Activated CD8-positive, alpha-beta T cell treated with anti-CD3 and anti-CD28 coated beads for 36 hours (primary cell): ENCODE measurements around the gene KAZN. TPM values are rescaled to one million over a fixed set of nuclear protein-coding genes. Genes with fewer than 3 reads are reported as not detected.
A peak's percentile ranks its signal among the peaks of the same experiment; 100 is the strongest.

Experiments used
- ATAC-seq: fragments of 200-7000 bp; cut with Tn5 transposase; one replicate; pipeline ENCODE4 v1.10.0; 2021; ENCODE audit warnings: mild to moderate bottlenecking, moderate library complexity
- CTCF ChIA-PET: fragments of 350-600 bp; sonication (Branson Sonifier 250); formaldehyde crosslinking; loops from one replicate; lab custom pipeline; 2021; ENCODE audit warnings: antibody characterized with exemption; lab: Charles Lee
- POLR2A ChIA-PET: fragments of 350-600 bp; sonication (Branson Sonifier 250); formaldehyde crosslinking; loops from one replicate; lab custom pipeline; 2021; ENCODE audit warnings: antibody characterized with exemption; lab: Charles Lee
- DNase-seq: peaks from one replicate; pipeline ENCODE4 v3.0.0-alpha.2; 2020
- H3K27ac Mint-ChIP-seq: one replicate; pipeline ENCODE4 v1.8.0; 2021; ENCODE audit warnings: mild to moderate bottlenecking, mixed read lengths
- H3K27me3 Mint-ChIP-seq: one replicate; pipeline ENCODE4 v1.8.0; 2021; ENCODE audit warnings: mixed read lengths
- H3K36me3 Mint-ChIP-seq: one replicate; pipeline ENCODE4 v1.8.0; 2021; ENCODE audit warnings: low read depth, mixed read lengths
- H3K4me1 Mint-ChIP-seq: one replicate; pipeline ENCODE4 v1.8.0; 2021; ENCODE audit warnings: low read depth, mixed read lengths
- H3K4me3 Mint-ChIP-seq: one replicate; pipeline ENCODE4 v1.8.0; 2021; ENCODE audit warnings: mild to moderate bottlenecking, moderate library complexity, mixed read lengths
- H3K9me3 Mint-ChIP-seq: one replicate; pipeline ENCODE4 v1.8.0; 2021; ENCODE audit warnings: mixed read lengths
- CTCF ChIP-seq: fragments of 200-600 bp; IDR thresholded peaks from one replicate; pipeline ENCODE4 v1.8.0; 2022; ENCODE audit warnings: antibody characterized with exemption, mild to moderate bottlenecking
- intact Hi-C: fragments of 100-400 bp; cut with micrococcal nuclease; formaldehyde crosslinking; loops from one replicate; pipeline ENCODE4 v1.10.0; 2022
- total RNA-seq, 2 experiments: library from RNA; stranded (reverse); gene quantifications; one replicate each; pipeline ENCODE4 v1.2.3, GENCODE V29; 2021

The KAZN gene
- total RNA-seq, 2 experiments from 2014 or later, result 1.7 to 1.9 TPM

GRCh38 chr1:14568716-14569355 is 29.6 kb upstream of the KAZN start:
- H3K36me3 Mint-ChIP-seq, result no peaks in the 10 kb centered on the region
- no peak overlapping the region for H3K4me3 Mint-ChIP-seq
- DNase-seq (no peak), ATAC-seq (no peak)
- ChIA-PET CTCF (no interaction called here), POLR2A (no interaction called here)
- H3K27ac Mint-ChIP-seq, result no peak overlapping the region
- no peak for TF ChIP-seq CTCF
- peaks cover 4% of the 10 kb centered on the region for H3K9me3 Mint-ChIP-seq
- H3K27me3 Mint-ChIP-seq, result peaks cover 11% of the 10 kb centered on the region
- intact Hi-C loops, result no loop called here
- H3K4me1 Mint-ChIP-seq, result no peaks in the 10 kb centered on the region

DNA sequence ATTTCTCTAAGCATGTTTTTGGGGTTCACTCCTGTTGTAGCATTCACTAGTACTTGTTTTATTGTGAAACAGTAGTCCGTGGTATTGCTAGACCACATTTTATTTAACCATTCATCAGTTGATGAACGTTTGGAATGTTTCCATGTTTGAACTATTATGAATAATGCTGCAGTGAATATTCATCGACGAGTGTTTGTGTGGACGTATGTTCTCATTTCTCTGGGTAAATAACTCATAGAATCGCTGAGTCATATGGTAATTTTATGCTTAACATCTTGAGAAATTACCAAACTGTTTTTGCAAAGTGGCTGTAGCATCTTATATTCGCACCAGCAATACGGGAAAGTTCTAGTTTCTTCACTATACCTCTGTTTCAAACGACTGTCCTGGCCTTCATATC is 28.0 kb upstream of the KAZN start:
- ATAC-seq, result no peak
- H3K4me1 Mint-ChIP-seq, result no peaks in the 10 kb centered on the region
- H3K27me3 Mint-ChIP-seq, result peaks cover 11% of the 10 kb centered on the region
- H3K36me3 Mint-ChIP-seq, result no peaks in the 10 kb centered on the region
- DNase-seq, result no peak
- H3K4me3 Mint-ChIP-seq, result no peak overlapping the region
- POLR2A ChIA-PET, result no interaction called here
- intact Hi-C loops, result no loop called here
- CTCF ChIA-PET, result no interaction called here
- peaks cover 4% of the 10 kb centered on the region for H3K9me3 Mint-ChIP-seq
- no peak for TF ChIP-seq CTCF
- no peak overlapping the region for H3K27ac Mint-ChIP-seq

DNA sequence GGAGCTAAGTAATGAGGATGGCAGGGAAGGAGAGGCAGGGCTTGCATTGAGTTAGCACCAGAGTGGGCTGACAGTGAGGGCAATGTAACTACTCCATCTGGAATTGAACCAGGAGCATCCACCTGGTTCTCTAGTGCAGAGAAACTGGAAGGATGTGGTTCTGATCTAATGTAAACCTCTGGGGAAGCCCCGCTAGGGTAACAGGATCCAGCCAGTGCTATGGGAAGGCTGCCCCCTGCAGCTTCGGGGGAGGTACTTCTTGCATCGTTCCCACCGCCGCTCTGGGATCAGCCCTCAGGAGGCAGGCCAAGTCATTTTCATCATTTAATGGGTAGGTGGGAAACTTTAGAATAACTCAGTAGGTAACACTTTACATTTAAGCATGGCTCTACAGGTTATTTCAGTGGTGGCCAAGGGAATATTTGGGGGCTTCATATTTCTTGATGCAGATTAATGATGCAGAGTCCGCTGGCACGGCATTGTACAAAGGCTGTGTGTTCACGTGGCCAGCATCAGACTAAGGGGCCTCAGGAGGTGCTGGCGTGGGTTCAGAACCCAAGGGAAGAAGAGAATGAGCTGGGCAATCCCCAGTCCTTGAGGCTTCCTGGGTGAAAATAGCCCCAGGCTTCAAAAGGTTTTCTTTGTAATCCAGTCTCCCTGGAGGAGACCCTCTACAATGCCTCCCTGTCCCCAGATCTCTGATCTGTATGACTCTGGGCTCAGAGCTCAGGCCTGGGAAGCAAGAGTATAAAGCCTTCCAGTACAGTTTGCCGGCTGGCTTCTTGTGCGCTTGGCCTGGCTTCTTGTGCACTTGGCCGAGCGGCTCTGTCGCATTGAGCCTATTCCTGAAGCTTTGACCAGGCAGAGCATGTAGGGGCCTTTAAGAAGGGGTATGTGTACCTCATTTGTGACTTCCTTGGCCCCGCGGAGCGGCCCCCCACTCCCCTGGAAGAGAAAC is 26.4 kb upstream of the KAZN start:
- Mint-ChIP-seq H3K27me3 (peaks cover 11% of the 10 kb centered on the region), H3K4me1 (no peaks in the 10 kb centered on the region), H3K4me3 (no peak overlapping the region), H3K9me3 (peaks cover 4% of the 10 kb centered on the region), H3K36me3 (no peaks in the 10 kb centered on the region), H3K27ac (no peak overlapping the region)
- POLR2A ChIA-PET, result no interaction called here
- peak; percentile 37 for TF ChIP-seq CTCF
- DNase-seq (peak; percentile 20), ATAC-seq (no peak)
- CTCF ChIA-PET, result no interaction called here
- intact Hi-C loops, result no loop called here

GRCh38 chr1:14572861-14573260 is 25.6 kb upstream of the KAZN start:
- no peaks in the 10 kb centered on the region for H3K4me1 Mint-ChIP-seq
- no peak overlapping the region for H3K4me3 Mint-ChIP-seq
- DNase-seq (no peak), ATAC-seq (no peak)
- POLR2A ChIA-PET, result no interaction called here
- H3K27ac Mint-ChIP-seq, result no peak overlapping the region
- intact Hi-C loops, result no loop called here
- peaks cover 13% of the 10 kb centered on the region for H3K27me3 Mint-ChIP-seq
- H3K9me3 Mint-ChIP-seq, result peaks cover 4% of the 10 kb centered on the region
- TF ChIP-seq CTCF, result no peak
- CTCF ChIA-PET, result no interaction called here
- no peaks in the 10 kb centered on the region for H3K36me3 Mint-ChIP-seq

DNA sequence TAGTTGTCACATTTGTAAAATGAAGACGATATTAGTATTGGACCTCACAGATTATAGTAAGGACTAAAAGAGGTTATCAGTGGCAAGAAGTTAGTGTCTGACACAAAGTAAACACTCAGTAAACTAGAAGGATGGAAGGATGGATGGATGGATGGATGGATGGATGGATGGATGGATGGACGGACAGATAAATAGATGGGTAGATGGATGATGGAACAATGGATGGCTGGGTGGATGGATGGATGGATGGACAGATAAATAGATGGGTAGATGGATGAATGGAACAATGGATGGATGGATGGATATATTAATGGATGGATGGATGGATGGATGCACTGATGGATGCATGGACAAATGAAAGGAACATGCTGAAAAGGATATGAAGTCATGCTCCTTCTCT is 22.3 kb upstream of the KAZN start:
- peaks cover 6% of the 10 kb centered on the region for H3K27me3 Mint-ChIP-seq
- no peak overlapping the region for H3K27ac Mint-ChIP-seq
- CTCF ChIA-PET, result no interaction called here
- DNase-seq (no peak), ATAC-seq (no peak)
- POLR2A ChIA-PET, result no interaction called here
- H3K9me3 Mint-ChIP-seq, result peaks cover under 1% of the 10 kb centered on the region
- H3K4me1 Mint-ChIP-seq, result no peaks in the 10 kb centered on the region
- no peak overlapping the region for H3K4me3 Mint-ChIP-seq
- no peaks in the 10 kb centered on the region for H3K36me3 Mint-ChIP-seq
- intact Hi-C loops, result no loop called here
- TF ChIP-seq CTCF, result no peak
